NB4 (cell line): ENCODE results near the gene SPINT2.

Source experiments
- DNase-seq: peaks from one replicate; pipeline ENCODE4 v3.0.0; 2010; ENCODE audit warnings: low read depth
- H3K4me3 ChIP-seq: one replicate; pipeline ENCODE4 v1.5.1; 2011; ENCODE audit warnings: mild to moderate bottlenecking, low read depth, low read length, moderate library complexity
- CTCF ChIP-seq: IDR thresholded peaks from one replicate; pipeline ENCODE4 v1.5.1; 2012; ENCODE audit warnings: low read depth, low read length
- MAX ChIP-seq: IDR thresholded peaks from 2 replicates; pipeline ENCODE4 v1.6.1; 2011; ENCODE audit warnings: low read depth, low read length
- MYC ChIP-seq: IDR thresholded peaks from 2 replicates; pipeline ENCODE4 v1.6.1; 2011; ENCODE audit warnings: low read depth, low read length
- POLR2A ChIP-seq: IDR thresholded peaks from 2 replicates; pipeline ENCODE4 v1.6.1; 2011; ENCODE audit warnings: mild to moderate bottlenecking; ENCODE audit not compliant: insufficient read length; ENCODE audit errors: extremely low read depth

SPINT2 gene

GRCh38 chr19:38288123-38288855 lies 23.9 kb downstream of the SPINT2 start:
- DNase-seq: no peak
- no peak for TF ChIP-seq MYC
- TF ChIP-seq CTCF: no peak
- no peak for TF ChIP-seq POLR2A
- TF ChIP-seq MAX: no peak

GRCh38 chr19:38289955-38290354 lies 25.6 kb downstream of the SPINT2 start:
- TF ChIP-seq MAX: no peak
- no peak for TF ChIP-seq MYC
- no peak for TF ChIP-seq POLR2A
- no peak for TF ChIP-seq CTCF
- H3K4me3 ChIP-seq: no peak overlapping the region
- no peak for DNase-seq

More at GRCh38 chr19:38288123-38288855, 23.9 kb downstream of the SPINT2 start:
- no peak overlapping the region for H3K4me3 ChIP-seq

- DNase-seq: no peak
- TF ChIP-seq MYC (no peak), MAX (no peak), POLR2A (no peak), CTCF (no peak)
- no peak overlapping the region for H3K4me3 ChIP-seq
These were observed 26.3 kb downstream of the SPINT2 start for GRCh38 chr19:38290631-38291147.

GRCh38 chr19:38291855-38292254 lies 27.5 kb downstream of the SPINT2 start:
- DNase-seq: no peak
- TF ChIP-seq CTCF: no peak
- TF ChIP-seq MAX: no peak
- no peak overlapping the region for H3K4me3 ChIP-seq

- no peak for TF ChIP-seq MYC
- TF ChIP-seq CTCF: no peak
- no peak for TF ChIP-seq MAX
- no peak for TF ChIP-seq POLR2A
- no peak overlapping the region for H3K4me3 ChIP-seq
- no peak for DNase-seq
These were observed 28.9 kb downstream of the SPINT2 start for GRCh38 chr19:38293281-38293680.
